ENCODE data around the gene LSM2.
"Not testable (repeated sequence)": the region's sequence is repeated elsewhere in the genome, so short reads cannot be mapped to it uniquely, and the experiment has no call there.

Gene LSM2

GRCh38 chr6:31822036-31822821 is 15.5 kb upstream of the LSM2 start:
- TF ChIP-seq CTCF (IDR thresholded peaks at IDR 0.05) = no peak
- H3K36me3 ChIP-seq = no peaks in the 10 kb centered on the region
- no peaks in the 10 kb centered on the region for H3K9me3 ChIP-seq
- peaks cover 81 to 91% of the 10 kb centered on the region in 2 experiments for H3K4me1 ChIP-seq (ENCODE audit: control insufficient read depth in 1 of 2, insufficient read depth in 1 of 2, low read depth in 1 of 2, low read length in 1 of 2)
- H3K27me3 ChIP-seq = no peaks in the 10 kb centered on the region
- H3K27ac ChIP-seq = peak overlapping the region; percentile 90
- peak overlapping the region; percentile 80 to 96 for H3K4me3 ChIP-seq (ENCODE audit: low read depth in 1 of 2, low read length in 1 of 2)

- Histone ChIP-seq H3K4me3 (ENCODE audit: low read depth in 1 of 2, low read length in 1 of 2) (peak overlapping the region; percentile 80 to 96), H3K36me3 (no peaks in the 10 kb centered on the region), H3K27ac (peak overlapping the region; percentile 90), H3K4me1 (ENCODE audit: control insufficient read depth in 1 of 2, insufficient read depth in 1 of 2, low read depth in 1 of 2, low read length in 1 of 2) (peaks cover 76 to 86% of the 10 kb centered on the region in 2 experiments), H3K9me3 (no peaks in the 10 kb centered on the region), H3K27me3 (no peaks in the 10 kb centered on the region)
- no peak for TF ChIP-seq CTCF (IDR thresholded peaks at IDR 0.05)
Observed at GRCh38 chr6:31821301-31822035, 14.7 kb upstream of the LSM2 start.

GRCh38 chr6:31820399-31820798 is 13.6 kb upstream of the LSM2 start:
- H3K9me3 ChIP-seq, H3K36me3 ChIP-seq, H3K27me3 ChIP-seq: not testable (repeated sequence)
- peaks cover 67 to 75% of the 10 kb centered on the region in 2 experiments for H3K4me1 ChIP-seq (ENCODE audit: control insufficient read depth in 1 of 2, insufficient read depth in 1 of 2, low read depth in 1 of 2, low read length in 1 of 2)
- H3K27ac ChIP-seq = peak overlapping the region; percentile 90
- H3K4me3 ChIP-seq (ENCODE audit: low read depth in 1 of 2, low read length in 1 of 2) = peak overlapping the region; percentile 80 to 94

- TF ChIP-seq CTCF (IDR thresholded peaks at IDR 0.05) = no peak
- Histone ChIP-seq H3K9me3 (no peaks in the 10 kb centered on the region), H3K27me3 (no peaks in the 10 kb centered on the region), H3K36me3 (no peaks in the 10 kb centered on the region), H3K27ac (peak overlapping the region; percentile 29), H3K4me3 (ENCODE audit: low read depth in 1 of 2, low read length in 1 of 2) (peak overlapping the region; percentile 80 to 94), H3K4me1 (ENCODE audit: control insufficient read depth in 1 of 2, insufficient read depth in 1 of 2, low read depth in 1 of 2, low read length in 1 of 2) (peaks cover 65 to 71% of the 10 kb centered on the region in 2 experiments)
Observed at GRCh38 chr6:31819871-31820299, 13.1 kb upstream of the LSM2 start.

- not testable (repeated sequence) for H3K27me3 ChIP-seq, H3K36me3 ChIP-seq, H3K9me3 ChIP-seq
- Histone ChIP-seq H3K4me3 (ENCODE audit: low read depth in 1 of 2, low read length in 1 of 2) (peak overlapping the region; percentile 80 to 94), H3K4me1 (ENCODE audit: control insufficient read depth in 1 of 2, insufficient read depth in 1 of 2, low read depth in 1 of 2, low read length in 1 of 2) (peaks cover 65 to 68% of the 10 kb centered on the region in 2 experiments), H3K27ac (peak overlapping the region; percentile 91)
Observed at GRCh38 chr6:31817929-31818511, 11.3 kb upstream of the LSM2 start.

GRCh38 chr6:31817133-31817928 is 10.6 kb upstream of the LSM2 start:
- Histone ChIP-seq H3K4me1 (ENCODE audit: control insufficient read depth in 1 of 2, insufficient read depth in 1 of 2, low read depth in 1 of 2, low read length in 1 of 2) (peaks cover 65 to 68% of the 10 kb centered on the region in 2 experiments), H3K27ac (peak overlapping the region; percentile 91), H3K4me3 (ENCODE audit: low read depth in 1 of 2, low read length in 1 of 2) (peak overlapping the region; percentile 80 to 94)
- not testable (repeated sequence) for H3K9me3 ChIP-seq, H3K36me3 ChIP-seq, H3K27me3 ChIP-seq

Measured in neutrophil (primary cell).